ENCODE measurements around the gene AGBL4. TPM values are rescaled to one million over a fixed set of nuclear protein-coding genes. Genes with fewer than 3 reads are reported as not detected.
"Not testable (repeated sequence)": the region's sequence is repeated elsewhere in the genome, so short reads cannot be mapped to it uniquely, and the experiment has no call there.

The AGBL4 gene
- total RNA-seq, 6 experiments from 2014 or later = 0.06 to 1.8 (median 0.93) TPM

DNA sequence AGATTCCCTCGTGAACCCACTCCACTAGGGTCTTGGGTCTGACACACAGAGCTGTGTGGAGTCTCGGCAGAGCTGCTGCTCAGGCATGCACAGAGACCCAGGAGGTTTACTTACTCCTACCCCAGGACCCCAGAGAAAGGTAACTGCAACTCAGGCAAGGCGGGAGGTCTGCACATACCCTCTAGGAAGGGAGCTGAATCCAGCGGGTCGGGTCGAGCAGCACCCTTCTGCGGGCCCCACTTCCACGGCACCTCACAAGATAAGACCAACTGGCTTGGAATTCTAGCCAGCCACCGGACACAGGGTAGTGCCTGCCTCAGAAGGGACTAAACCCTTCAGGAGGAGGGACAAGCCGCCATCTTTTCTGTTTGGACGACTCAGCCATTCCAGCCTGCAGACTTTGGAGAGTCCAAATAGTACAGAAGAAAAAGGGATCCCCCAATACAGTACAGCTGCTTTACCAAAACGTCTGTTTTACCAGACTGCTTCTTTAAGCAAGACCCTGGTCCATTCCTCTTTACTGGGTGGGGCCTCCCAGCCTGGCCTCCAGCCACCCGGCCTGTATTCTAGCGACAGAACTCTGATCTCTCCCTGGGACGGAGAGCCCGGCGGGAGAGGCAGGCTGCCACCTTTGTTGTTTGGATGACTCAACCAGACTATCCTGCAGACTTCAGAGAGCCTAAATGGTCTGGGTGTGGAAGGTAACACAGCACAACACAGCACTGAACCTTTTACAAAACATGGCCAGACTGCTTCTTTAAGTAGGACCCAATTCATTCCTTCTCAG is 692.5 kb downstream of the AGBL4 start:
- WGBS (ENCODE audit: insufficient coverage, low coverage, low lambda C conversion rate, missing lambda C conversion rate) = 80% methylated on average over 4 of the region's 17 CpGs

GRCh38 chr1:49323925-49324540 is 699.7 kb downstream of the AGBL4 start:
- intact Hi-C loops (cut with DNase I) = no loop called here
- WGBS (ENCODE audit: insufficient coverage, low coverage, low lambda C conversion rate, missing lambda C conversion rate) = 75% methylated on average over 2 of the region's 2 CpGs
- no peak overlapping the region for H3K27ac ChIP-seq
- no peaks in the 10 kb centered on the region for H3K27me3 ChIP-seq
- DNase-seq (no peak), ATAC-seq (no peak)
- TF ChIP-seq POLR2A (IDR thresholded peaks at IDR 0.05) = no peak
- TF ChIP-seq CTCF (IDR thresholded peaks at IDR 0.05) = no peak
- no peaks in the 10 kb centered on the region for H3K4me1 ChIP-seq
- no peak overlapping the region for H3K4me3 ChIP-seq
- H3K9me3 ChIP-seq = no peaks in the 10 kb centered on the region
- no peaks in the 10 kb centered on the region for H3K36me3 ChIP-seq

More for the DNA sequence above, 692.5 kb downstream of the AGBL4 start:
- H3K4me1 ChIP-seq = no peaks in the 10 kb centered on the region
- no peaks in the 10 kb centered on the region for H3K36me3 ChIP-seq
- intact Hi-C loops (cut with DNase I) = no loop called here
- no peaks in the 10 kb centered on the region for H3K9me3 ChIP-seq
- ATAC-seq = no peak
- no peak overlapping the region for H3K4me3 ChIP-seq
- TF ChIP-seq CTCF (IDR thresholded peaks at IDR 0.05) (no peak), POLR2A (IDR thresholded peaks at IDR 0.05) (no peak)
- no peak overlapping the region for H3K27ac ChIP-seq
- no peak for DNase-seq
- H3K27me3 ChIP-seq = no peaks in the 10 kb centered on the region

GRCh38 chr1:49320493-49320892 is 703.3 kb downstream of the AGBL4 start:
- H3K4me3 ChIP-seq; H3K9me3 ChIP-seq; H3K27me3 ChIP-seq; H3K27ac ChIP-seq; intact Hi-C loops (cut with DNase I); DNase-seq; H3K36me3 ChIP-seq; ATAC-seq; H3K4me1 ChIP-seq: not testable (repeated sequence)
- WGBS (ENCODE audit: insufficient coverage, low coverage, low lambda C conversion rate, missing lambda C conversion rate) = 89% methylated on average over 1 of the region's 2 CpGs

DNA sequence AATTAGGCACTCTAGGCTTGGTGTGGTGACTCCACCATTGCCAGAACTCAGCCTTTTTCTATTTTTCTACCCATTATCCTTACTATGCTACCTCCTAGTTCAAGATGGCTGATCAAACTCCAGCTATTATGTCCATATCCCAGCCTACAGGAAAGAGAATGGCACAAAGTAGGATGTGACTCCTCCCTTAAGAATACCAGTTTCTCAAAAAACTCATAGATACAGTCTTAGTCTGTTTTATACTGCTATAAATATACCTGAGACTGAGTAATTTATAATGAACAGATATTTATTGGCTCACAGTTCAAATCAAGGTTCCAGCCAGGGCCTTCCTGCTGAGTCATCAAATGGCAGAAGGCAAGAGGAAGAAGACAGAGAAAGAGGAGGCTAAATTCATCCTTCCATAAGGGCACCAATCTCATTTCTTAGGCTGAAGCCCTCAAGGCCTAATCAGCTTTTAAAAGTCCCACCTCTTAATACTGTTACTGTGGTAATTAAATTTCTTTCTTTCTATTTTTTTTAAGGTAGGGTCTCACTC is 704.3 kb downstream of the AGBL4 start:
- Histone ChIP-seq H3K27ac (no peak overlapping the region), H3K36me3 (no peaks in the 10 kb centered on the region), H3K27me3 (no peaks in the 10 kb centered on the region), H3K4me1 (no peaks in the 10 kb centered on the region), H3K9me3 (no peaks in the 10 kb centered on the region), H3K4me3 (no peak overlapping the region)
- TF ChIP-seq CTCF (IDR thresholded peaks at IDR 0.05) = no peak
- intact Hi-C loops (cut with DNase I) = no loop called here
- ATAC-seq (no peak), DNase-seq (no peak)

DNA sequence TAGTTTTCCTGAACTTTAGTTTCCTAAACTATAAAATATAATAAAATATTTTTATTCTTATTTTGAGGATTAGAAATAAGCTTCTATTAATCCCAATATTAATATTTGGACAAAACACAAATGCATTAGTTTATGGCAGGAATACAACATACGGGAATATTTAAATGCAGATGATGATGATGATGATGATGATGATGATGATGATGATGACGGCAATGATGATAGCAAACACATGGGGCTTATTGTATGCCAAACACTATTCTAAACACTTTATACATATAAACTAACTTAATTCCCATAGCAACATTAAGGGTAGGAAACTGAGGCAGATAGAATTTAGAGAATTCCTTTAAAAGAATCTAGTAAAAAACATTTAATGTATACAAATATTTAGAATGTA is 705.5 kb downstream of the AGBL4 start:
- ATAC-seq (no peak), DNase-seq (no peak)
- Histone ChIP-seq H3K4me1 (no peaks in the 10 kb centered on the region), H3K27me3 (no peaks in the 10 kb centered on the region), H3K9me3 (no peaks in the 10 kb centered on the region), H3K4me3 (no peak overlapping the region), H3K27ac (no peak overlapping the region), H3K36me3 (no peaks in the 10 kb centered on the region)
- TF ChIP-seq CTCF (IDR thresholded peaks at IDR 0.05) (no peak), POLR2A (IDR thresholded peaks at IDR 0.05) (no peak)
- WGBS (ENCODE audit: insufficient coverage, low coverage, low lambda C conversion rate, missing lambda C conversion rate) = 74% methylated on average over 2 of the region's 2 CpGs
- intact Hi-C loops (cut with DNase I) = no loop called here
